ENCODE data around the gene NPM1. TPM values are rescaled to one million over a fixed set of nuclear protein-coding genes. Genes with fewer than 3 reads are reported as not detected.
"Not testable (repeated sequence)": the region's sequence is repeated elsewhere in the genome, so short reads cannot be mapped to it uniquely, and the experiment has no call there.

The NPM1 gene
- total RNA-seq, 1 experiment from 2014 or later, result 3,666 TPM

GRCh38 chr5:171386006-171386671 lies 1.5 kb upstream of the NPM1 start:
- DNase-seq (ENCODE audit: low spot score), result no peak

- DNase-seq (ENCODE audit: low spot score), result no peak
Measured at GRCh38 chr5:171386861-171387344, 746 bp upstream of the NPM1 start.

GRCh38 chr5:171387970-171388815 lies 544 bp downstream of the NPM1 start:
- DNase-seq (ENCODE audit: low spot score), result peak; percentile 63

GRCh38 chr5:171388816-171389168 lies 1.1 kb downstream of the NPM1 start:
- DNase-seq (ENCODE audit: low spot score), result no peak

- no peak for DNase-seq (ENCODE audit: low spot score)
Measured at GRCh38 chr5:171390883-171391677, 3.4 kb downstream of the NPM1 start.

GRCh38 chr5:171391996-171392577 lies 4.4 kb downstream of the NPM1 start:
- DNase-seq (ENCODE audit: low spot score), result no peak

GRCh38 chr5:171392585-171393159 lies 5.0 kb downstream of the NPM1 start:
- no peak for DNase-seq (ENCODE audit: low spot score)

GRCh38 chr5:171395042-171395441 lies 7.4 kb downstream of the NPM1 start:
- DNase-seq (ENCODE audit: low spot score), result no peak

- not testable (repeated sequence) for DNase-seq (ENCODE audit: low spot score)
Measured at GRCh38 chr5:171396583-171396982, 8.9 kb downstream of the NPM1 start.

GRCh38 chr5:171397190-171397589 lies 9.5 kb downstream of the NPM1 start:
- no peak for DNase-seq (ENCODE audit: low spot score)

- DNase-seq (ENCODE audit: low spot score), result no peak
Measured at GRCh38 chr5:171397599-171397998, 9.9 kb downstream of the NPM1 start.

- not testable (repeated sequence) for DNase-seq (ENCODE audit: low spot score)
Measured at GRCh38 chr5:171398660-171399059, 11.0 kb downstream of the NPM1 start.

GRCh38 chr5:171400169-171400568 lies 12.5 kb downstream of the NPM1 start:
- no peak for DNase-seq (ENCODE audit: low spot score)

- DNase-seq (ENCODE audit: low spot score), result no peak
Measured at GRCh38 chr5:171401167-171401947, 13.7 kb downstream of the NPM1 start.

GRCh38 chr5:171402751-171403150 lies 15.1 kb downstream of the NPM1 start:
- DNase-seq (ENCODE audit: low spot score), result not testable (repeated sequence)

GRCh38 chr5:171405615-171406014 lies 18.0 kb downstream of the NPM1 start:
- peak; percentile 38 for DNase-seq (ENCODE audit: low spot score)

GRCh38 chr5:171407234-171407633 lies 19.6 kb downstream of the NPM1 start:
- DNase-seq (ENCODE audit: low spot score), result no peak

- no peak for DNase-seq (ENCODE audit: low spot score)
Measured at GRCh38 chr5:171409164-171410136, 21.8 kb downstream of the NPM1 start.

GRCh38 chr5:171410181-171410580 lies 22.5 kb downstream of the NPM1 start:
- no peak for DNase-seq (ENCODE audit: low spot score)
